GM21723 (cell line): Measurements from ENCODE around the gene RGMB.

ENCODE experiments used
- ATAC-seq: cut with Tn5 transposase; IDR thresholded peaks from one replicate; pipeline ENCODE4 v1.9.1; 2021; ENCODE audit warnings: mild to moderate bottlenecking, moderate library complexity; ENCODE audit not compliant: unreplicated experiment

The RGMB gene

DNA sequence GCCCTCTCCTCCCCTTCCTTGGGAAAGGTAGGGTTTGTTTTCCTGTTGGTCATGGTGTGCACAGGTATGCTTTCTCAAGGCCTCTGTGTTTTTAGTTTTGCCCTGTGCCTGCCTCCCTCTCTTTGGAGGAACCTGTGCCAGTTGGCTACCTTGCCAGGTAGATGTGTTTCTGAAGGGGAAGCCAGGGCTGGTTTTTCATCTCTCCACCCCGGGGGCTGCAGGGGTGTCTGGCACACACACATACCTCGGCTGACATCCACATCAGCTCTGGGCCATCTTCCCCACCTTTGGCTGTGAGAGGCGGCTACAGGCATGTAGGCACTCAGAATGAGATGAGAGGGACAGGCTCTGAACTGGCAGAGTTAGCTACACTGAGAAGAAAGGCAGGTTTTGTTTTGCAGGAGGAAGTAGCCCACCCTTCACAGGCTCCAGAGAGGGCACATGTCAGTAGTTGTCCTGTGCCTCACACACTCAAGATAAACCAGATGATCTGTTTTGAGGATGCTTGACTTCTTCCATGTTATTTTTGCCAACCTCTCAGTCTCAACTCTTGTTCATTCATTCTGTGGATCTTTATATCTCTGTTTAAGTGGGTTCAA is 9.7 kb downstream of the RGMB start:
- ATAC-seq: no peak

DNA sequence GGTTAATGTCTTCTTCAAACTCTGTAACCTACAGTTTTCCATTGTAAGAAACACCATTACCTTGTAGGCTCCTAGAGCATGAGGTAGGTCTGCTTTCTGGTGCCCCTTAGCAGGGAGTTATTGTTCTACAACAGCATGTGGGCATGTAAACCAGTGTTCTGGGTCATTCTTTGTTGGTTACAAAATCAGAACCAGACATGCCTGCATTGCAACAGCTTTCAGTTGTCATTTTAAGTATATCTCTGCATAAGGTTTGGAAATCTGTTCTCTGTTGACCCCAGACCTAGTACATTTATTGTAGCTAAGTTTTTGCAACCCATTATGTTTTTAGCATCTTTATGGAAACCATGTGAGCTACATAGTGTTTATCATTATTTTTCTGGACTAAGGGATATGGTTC is 10.9 kb downstream of the RGMB start:
- ATAC-seq: no peak

DNA sequence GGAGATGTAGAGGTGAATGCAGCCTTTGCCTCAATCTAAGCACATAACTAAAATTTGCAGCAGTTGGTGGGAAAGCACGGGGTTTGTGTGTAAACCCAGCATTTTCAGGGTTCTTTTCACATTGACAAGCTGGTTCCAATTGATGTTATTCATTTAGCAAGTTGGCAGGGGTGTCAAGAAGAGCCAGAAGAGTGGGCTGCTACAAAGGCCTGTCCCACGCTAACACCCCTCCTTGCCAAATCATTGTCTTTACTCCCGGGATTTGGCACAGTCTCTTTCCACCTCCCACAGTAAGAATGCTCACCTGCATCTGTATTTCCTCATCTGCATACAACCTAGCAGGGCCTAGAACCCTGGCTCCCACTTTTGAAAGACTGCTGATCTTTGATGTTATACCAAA is 11.8 kb downstream of the RGMB start:
- no peak for ATAC-seq

DNA sequence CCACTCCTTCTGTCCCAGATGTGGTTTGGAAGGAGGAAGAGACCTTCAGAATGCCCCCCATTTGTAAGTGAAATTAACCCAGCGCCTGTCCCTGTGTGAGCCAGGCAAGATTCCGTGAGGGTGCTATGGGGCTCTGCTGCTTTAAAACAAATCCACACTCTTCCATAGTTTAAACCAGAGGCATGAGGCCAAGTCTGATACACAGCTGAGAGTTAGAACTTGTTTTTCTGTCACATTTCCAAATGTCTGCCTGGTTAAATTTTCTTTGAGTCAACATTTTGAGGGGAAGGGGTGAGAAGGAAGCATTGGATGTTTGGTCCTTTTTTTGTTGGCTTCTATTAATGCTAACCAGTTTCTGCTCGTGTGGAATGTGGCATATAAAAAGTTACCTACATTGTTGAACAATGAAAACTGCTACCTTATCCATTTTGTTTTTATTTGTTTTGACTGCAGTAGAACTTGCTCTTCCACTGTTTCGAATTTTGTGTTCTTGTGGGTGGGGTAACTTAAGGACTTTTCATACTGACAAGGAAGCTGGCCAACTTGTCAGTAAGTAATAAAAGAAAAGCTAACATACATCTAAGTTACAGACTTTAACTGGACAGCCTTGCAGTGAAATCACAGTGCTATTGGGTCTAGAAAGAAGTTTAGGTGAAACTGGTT is 12.9 kb downstream of the RGMB start:
- ATAC-seq: no peak

DNA sequence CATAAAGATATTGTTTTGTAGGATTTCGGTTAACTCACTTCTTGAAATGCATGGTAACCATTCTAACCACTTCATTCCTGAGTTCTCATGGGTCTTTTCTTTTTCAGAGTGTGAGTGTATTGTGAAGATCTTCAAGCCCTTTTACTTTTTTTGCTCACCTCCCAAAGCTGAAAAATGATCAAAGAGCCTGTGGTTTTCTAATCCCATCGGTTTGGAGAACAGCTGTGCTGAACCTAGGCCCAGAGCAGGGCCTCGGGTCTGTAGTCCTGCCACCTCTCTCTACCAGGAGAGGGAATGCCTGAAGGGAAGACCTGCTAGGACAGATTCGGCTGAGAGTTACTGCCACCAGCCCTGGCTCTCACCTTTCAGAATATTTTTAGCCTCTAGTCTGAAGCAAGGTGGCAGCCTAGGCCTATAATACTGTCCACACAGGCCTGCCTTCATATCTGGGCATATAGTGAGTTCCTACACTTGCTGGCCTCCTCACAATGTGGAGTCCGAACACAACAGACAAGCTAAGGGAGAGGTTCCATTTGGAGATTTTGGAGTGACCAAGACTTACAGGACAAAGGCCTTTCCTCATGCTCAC is 13.8 kb downstream of the RGMB start:
- no peak for ATAC-seq

DNA sequence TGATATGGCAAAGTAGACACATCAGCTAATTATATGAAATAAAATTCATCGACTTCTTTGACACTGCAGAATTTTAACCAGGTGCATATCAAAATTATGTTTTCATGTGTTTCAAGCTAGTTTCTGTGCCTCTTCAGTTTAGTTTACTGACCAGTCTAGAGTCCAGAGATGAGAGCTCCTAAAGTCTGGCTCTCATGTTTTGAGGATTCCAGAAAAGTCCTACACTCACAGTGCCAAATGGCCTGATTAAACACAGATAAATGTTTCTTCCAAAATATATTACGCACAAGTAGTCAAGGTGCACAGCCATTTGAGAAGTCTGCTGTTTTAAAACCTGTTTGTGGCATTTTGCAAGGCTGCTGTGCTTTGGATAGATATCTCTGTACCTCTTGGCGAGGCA is 15.6 kb downstream of the RGMB start:
- ATAC-seq: no peak

DNA sequence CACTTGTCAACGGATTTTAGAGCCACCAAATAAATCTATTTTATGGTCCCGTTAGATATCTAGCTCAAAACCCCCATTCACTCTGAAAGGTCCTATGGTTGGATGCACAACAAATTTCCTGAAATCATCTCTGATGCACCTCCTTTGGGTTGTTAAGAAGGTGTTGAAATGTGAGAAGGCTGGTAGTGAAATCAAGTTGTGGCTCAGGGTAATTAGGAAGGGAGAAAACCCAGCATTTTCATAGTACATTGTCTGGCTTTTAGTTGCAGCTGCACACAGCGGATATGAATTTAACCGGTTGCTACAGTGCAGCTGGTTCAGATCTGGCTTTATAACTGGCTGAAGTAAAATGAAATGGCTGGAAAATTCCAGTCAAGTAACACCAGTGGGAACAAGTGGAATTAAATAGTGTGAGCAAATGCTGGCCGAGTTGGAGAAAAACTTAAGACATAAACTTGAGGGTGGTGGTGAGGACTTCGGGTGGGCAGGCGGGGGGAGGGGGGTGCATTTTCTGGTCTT is 17.6 kb downstream of the RGMB start:
- ATAC-seq: no peak

DNA sequence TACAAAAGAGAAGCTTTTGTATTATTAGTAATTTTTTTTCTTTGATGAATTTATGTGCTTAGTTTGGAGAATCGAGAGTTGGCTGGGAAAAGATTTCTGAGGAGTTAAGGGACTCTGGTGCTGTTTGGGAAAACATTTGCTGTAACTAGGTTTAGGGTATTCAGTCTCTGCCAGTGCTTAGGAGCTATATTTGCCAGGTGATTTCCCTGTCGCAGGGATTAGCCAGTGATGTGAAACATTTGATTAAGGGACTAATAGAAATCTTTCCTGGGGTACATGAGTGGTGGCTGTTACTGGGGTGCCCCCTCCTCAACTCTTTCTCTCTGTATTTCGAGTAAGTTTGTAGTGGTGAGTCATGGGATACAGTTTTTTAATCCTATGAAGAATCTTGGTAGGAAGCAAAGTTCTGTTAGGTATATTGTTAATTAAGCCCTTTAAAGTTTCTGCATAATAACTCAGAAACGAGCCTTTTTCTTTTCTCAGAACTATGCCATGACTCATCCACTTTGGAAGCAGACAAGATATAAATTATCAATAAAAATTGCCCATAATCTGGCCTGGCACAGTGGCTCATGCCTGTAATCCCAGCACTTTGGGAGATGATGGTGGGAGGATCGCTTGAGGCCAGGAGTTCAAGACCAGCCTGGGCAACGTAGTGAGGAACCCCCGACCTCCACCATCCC is 18.6 kb downstream of the RGMB start:
- no peak for ATAC-seq

DNA sequence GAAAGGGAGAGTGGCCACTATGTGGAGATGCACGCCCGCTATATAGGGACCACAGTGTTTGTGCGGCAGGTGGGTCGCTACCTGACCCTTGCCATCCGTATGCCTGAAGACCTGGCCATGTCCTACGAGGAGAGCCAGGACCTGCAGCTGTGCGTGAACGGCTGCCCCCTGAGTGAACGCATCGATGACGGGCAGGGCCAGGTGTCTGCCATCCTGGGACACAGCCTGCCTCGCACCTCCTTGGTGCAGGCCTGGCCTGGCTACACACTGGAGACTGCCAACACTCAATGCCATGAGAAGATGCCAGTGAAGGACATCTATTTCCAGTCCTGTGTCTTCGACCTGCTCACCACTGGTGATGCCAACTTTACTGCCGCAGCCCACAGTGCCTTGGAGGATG is 19.8 kb downstream of the RGMB start:
- no peak for ATAC-seq

DNA sequence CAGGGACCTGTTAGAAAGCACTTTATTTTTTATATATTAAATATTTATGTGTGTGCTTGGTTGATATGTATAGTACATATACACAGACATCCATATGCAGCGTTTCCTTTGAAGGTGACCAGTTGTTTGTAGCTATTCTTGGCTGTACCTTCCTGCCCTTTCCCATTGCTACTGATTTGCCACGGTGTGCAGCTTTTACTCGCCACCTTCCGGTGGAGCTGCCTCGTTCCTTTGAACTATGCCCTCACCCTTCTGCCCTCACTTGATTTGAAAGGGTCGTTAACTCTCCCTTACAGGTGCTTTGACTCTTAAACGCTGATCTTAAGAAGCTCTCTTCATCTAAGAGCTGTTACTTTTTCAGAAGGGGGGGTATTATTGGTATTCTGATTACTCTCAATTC is 20.5 kb downstream of the RGMB start:
- no peak for ATAC-seq

DNA sequence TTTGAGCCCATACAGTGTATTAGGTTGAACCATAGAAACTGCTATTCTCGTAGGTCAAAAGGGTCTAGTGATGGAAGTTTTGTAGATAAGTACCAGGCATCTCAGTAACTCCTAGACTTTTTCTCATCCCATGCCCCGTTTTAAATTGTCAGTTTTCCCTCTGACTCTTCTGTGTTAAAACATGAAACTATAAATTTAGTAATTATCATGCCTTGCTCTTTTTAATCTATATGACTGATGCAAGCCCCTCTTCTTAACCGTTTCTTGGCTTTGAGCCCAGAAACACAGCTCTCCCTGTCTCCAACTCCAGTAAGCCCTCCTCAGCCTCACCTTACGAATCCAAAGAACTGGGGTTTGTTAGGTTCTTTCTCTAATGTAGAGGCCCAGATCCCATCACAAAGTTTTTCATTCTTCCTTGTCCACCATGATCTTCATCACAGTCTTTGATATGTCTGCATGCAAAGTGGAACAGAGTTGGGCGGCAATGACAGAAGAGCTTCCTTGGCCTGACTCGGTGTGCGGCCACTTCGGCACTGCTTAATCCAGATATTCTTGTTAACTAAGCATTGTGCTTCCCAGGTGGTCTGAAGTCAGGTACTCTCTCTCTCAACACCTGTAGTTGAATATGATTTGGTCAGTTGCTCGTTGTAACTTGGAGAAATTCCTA is 21.1 kb downstream of the RGMB start:
- no peak for ATAC-seq

DNA sequence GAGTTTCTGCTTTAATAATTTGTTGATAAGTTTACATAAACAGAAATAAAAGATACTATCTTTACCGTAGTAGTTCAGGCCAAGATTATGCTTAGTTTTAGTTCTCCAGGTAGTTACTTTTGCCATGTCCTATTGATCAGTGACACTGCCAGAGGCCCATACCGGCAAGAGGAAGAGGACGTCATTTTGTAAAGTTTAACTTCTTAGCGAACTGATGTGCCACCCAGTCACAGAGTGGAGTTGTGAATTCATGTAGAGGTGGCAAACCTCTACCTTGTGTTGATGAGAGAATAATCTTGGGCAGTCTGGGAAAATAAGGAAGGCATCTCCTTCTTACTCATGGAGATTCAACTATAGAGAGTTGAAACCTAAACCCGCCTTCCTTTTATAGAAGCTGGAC is 21.8 kb downstream of the RGMB start:
- no peak for ATAC-seq

DNA sequence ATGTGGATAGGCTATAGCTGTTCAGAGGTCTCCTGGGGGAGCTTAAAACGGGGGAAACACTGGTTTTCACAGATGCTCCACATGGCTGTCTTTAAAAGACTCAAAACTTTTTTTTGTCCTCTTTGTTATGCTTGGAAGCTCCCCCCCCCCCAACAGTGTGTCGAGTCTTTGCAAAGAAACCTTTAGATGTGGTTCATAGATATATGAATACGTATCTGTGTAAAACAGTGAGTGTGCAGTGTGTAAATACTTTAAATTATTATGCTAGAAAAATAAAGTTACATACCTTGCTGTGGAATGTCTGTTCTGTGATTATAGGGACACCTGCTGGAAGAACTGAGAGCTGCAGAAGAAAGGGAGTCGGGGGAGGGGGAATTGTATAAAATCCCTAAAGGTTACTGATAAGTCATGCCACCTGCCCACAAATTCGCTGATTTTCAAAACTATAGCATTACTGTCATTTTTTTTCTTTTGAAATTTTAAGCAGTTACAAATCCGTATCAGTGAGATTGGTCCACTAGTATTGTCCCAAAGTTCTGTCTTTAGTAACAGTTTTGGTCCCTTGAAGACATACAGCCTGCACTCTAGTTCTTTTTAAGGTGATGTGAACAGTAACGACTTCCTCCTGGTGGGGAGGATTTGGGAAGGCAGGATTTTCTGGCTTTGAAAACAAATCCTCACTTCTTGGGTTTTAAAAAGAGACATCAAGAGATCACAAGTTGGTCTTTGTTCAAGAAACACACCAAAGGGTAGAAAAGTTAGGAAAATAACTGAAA is 22.9 kb downstream of the RGMB start:
- ATAC-seq: peak; percentile 79

DNA sequence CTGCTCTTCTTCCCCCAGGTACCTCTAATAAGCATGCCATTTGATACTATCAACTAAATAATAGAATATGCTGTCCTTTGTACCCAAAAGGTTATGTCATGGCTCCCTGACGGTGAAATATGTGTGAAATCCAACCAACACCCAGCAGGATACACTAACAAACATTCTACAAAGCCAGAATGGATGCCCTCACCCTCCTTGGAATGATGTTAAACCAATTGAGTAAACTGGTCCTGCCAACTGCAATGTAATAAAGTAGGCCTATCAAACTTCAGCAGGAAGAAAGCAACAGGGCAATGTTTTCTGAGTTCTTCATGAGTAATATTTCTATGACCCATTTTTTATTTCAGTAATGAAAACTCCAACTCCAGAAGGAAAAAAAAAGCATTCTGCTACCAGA is 24.9 kb downstream of the RGMB start:
- no peak for ATAC-seq

DNA sequence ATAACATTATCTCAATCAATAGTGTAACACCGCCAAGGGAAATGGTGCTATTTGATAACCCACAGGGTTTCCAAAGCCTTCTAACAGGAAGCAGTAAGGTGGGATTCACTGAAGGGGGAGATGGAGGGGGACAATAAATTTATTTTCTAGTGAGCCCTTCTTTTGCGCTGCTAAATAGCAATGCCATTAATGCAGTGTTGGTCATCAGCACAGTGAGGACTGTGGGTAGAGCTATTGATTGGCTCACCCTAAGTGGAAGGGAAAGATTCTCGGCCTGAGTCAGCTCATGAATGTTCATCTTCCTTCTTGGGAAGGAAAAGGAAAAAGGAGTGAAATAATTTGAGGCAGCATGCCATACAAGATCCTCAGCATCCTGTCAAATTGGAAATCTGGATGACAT is 25.4 kb downstream of the RGMB start:
- no peak for ATAC-seq

DNA sequence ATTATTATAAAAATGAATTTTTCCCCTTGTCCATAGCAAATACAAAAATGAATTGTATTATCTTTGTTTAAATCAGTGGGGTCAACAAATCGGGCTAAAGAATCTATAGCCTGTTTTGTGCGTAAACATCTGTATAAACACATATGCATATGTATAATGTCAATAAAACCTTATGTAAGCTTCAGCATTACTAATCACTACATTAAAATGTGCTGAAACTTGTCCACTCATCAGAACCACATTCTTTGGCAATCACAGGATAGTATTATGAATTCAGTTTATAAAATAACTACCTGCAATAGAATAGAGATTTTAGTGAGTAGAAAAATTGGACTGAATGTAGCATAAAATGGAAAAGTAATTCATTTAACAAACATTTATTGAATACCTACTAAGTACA is 30.6 kb downstream of the RGMB start:
- ATAC-seq: no peak

DNA sequence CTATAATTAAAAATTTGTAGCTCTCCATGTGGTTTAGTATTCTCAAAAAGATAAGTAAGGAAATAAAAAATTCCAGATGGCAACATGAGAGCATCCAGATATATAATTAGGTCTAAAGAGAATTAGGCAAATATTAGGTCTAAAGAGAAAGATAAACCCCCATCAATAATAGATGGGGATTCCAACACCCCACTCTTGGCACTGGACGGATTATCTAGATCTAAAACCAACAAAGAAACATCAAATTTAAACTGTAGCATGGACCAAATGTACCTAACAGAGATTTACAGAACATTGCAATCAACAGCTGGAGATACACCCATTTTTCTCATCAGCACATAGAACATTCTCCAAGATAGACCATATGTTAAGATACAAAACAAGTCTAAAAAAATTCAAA is 31.6 kb downstream of the RGMB start:
- ATAC-seq: no peak

DNA sequence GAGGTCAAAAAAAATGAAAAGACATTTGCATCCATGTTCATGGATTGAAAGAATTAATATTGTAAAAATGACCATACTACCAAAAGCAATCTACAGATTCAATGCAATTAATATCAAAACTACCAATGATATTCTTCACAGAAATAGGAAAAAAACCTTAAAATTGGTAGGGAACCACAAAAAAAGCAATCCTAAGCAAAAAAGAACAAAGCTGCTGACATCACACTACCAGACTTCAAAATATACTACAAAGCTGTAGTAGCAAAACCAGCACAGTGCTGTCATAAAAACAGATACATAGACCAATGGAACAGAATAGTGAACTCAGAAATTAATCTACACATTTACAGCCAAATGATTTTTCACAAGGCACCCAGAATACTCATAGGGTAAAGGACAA is 34.3 kb downstream of the RGMB start:
- ATAC-seq: no peak

DNA sequence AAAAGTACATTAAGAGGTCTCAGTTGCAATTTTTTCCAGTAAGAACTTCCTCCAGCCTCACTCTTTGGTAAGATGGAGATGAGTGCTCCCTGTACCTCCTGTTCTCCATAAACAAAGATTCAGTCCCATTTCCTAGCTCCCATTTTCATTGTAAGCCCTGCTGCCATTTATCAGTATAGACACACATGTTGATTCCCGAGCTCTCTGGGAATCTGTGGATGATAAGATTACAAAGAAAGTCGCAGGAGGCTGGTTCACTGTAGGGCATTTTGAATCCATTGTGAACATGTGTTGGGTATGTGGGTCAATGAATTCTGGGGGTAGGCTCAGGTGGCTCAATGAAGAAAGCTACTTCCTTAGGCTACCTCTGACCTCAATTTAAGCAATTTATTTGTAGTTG is 36.7 kb downstream of the RGMB start:
- ATAC-seq: no peak

DNA sequence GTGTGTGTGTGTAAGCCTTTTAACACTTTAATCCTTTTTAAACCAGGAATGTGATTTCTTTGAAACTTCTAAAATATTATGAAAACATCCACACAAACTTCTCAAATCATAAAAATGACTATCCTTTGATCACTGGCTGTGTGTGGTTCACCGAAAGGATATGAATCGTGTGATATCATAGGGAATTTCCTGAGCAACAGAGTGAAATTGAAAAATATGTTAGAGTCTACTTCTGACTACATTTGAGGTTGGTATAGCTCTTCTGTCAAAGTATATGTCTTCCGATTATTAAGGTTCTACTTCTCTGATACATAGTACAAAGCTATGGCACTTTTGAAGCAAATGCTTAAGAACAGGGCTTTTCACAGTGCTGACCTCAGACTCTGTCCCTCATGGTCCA is 40.3 kb downstream of the RGMB start:
- no peak for ATAC-seq
